ENCODE measurements around the gene DALRD3.

- TF ChIP-seq, protein P1, sequence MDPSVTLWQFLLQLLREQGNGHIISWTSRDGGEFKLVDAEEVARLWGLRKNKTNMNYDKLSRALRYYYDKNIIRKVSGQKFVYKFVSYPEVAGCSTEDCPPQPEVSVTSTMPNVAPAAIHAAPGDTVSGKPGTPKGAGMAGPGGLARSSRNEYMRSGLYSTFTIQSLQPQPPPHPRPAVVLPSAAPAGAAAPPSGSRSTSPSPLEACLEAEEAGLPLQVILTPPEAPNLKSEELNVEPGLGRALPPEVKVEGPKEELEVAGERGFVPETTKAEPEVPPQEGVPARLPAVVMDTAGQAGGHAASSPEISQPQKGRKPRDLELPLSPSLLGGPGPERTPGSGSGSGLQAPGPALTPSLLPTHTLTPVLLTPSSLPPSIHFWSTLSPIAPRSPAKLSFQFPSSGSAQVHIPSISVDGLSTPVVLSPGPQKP (IDR thresholded peaks at IDR 0.05; ENCODE audit: low read depth, low read length): no peak
- no peak for TF ChIP-seq CTCF (IDR thresholded peaks at IDR 0.05)
- no peak for TF ChIP-seq CEBPB (IDR thresholded peaks at IDR 0.05)
- no peak for TF ChIP-seq POLR2A (IDR thresholded peaks at IDR 0.05; ENCODE audit: low read length)
- no peak for TF ChIP-seq RCOR1 (IDR thresholded peaks at IDR 0.05; ENCODE audit: low read depth, low read length)
- TF ChIP-seq POLR2AphosphoS2 (conservative IDR thresholded peaks at IDR 0.05; ENCODE audit: low read length): no peak
- TF ChIP-seq RAD21 (conservative IDR thresholded peaks at IDR 0.05 in 1 of 2, IDR thresholded peaks at IDR 0.05 in 1 of 2): no peak
Measured at GRCh38 chr3:49007771-49008528, 10.4 kb downstream of the DALRD3 start.
